ENCODE results near the gene DLGAP4.
"Not testable (repeated sequence)": the region's sequence is repeated elsewhere in the genome, so short reads cannot be mapped to it uniquely, and the experiment has no call there.

The DLGAP4 gene

GRCh38 chr20:36359668-36360406 lies 53.7 kb downstream of the DLGAP4 start:
- DNase-seq: no peak

GRCh38 chr20:36360429-36360828 lies 54.3 kb downstream of the DLGAP4 start:
- no peak for DNase-seq

GRCh38 chr20:36361406-36361805 lies 55.3 kb downstream of the DLGAP4 start:
- no peak for DNase-seq

- DNase-seq: no peak
These were observed 56.1 kb downstream of the DLGAP4 start for GRCh38 chr20:36362261-36362660.

GRCh38 chr20:36362978-36363713 lies 57.0 kb downstream of the DLGAP4 start:
- DNase-seq: no peak

GRCh38 chr20:36364506-36364905 lies 58.4 kb downstream of the DLGAP4 start:
- no peak for DNase-seq

GRCh38 chr20:36366623-36367369 lies 60.7 kb downstream of the DLGAP4 start:
- no peak for DNase-seq

- no peak for DNase-seq
These were observed 61.2 kb downstream of the DLGAP4 start for GRCh38 chr20:36367370-36367745.

GRCh38 chr20:36367907-36368799 lies 62.0 kb downstream of the DLGAP4 start:
- DNase-seq: no peak

- no peak for DNase-seq
These were observed 62.7 kb downstream of the DLGAP4 start for GRCh38 chr20:36368869-36369268.

- no peak for DNase-seq
These were observed 63.6 kb downstream of the DLGAP4 start for GRCh38 chr20:36369739-36370138.

- no peak for DNase-seq
These were observed 65.1 kb downstream of the DLGAP4 start for GRCh38 chr20:36370991-36371790.

- no peak for DNase-seq
These were observed 66.5 kb downstream of the DLGAP4 start for GRCh38 chr20:36372666-36373065.

- no peak for DNase-seq
These were observed 67.0 kb downstream of the DLGAP4 start for GRCh38 chr20:36373089-36373488.

GRCh38 chr20:36374995-36375394 lies 68.9 kb downstream of the DLGAP4 start:
- DNase-seq: no peak

GRCh38 chr20:36377348-36378326 lies 71.5 kb downstream of the DLGAP4 start:
- DNase-seq: no peak

GRCh38 chr20:36378686-36379085 lies 72.5 kb downstream of the DLGAP4 start:
- no peak for DNase-seq

- DNase-seq: not testable (repeated sequence)
These were observed 73.8 kb downstream of the DLGAP4 start for GRCh38 chr20:36379914-36380313.

- DNase-seq: peak; percentile 56
These were observed 78.0 kb downstream of the DLGAP4 start for GRCh38 chr20:36384022-36384619.

GRCh38 chr20:36385503-36385902 lies 79.4 kb downstream of the DLGAP4 start:
- no peak for DNase-seq

Measured in NCI-H226 (cell line).